ENCODE measurements around the gene DDX20.
"Not testable (repeated sequence)": the region's sequence is repeated elsewhere in the genome, so short reads cannot be mapped to it uniquely, and the experiment has no call there.

DDX20 gene

GRCh38 chr1:111734426-111734825, 21.3 kb upstream of the DDX20 start:
- no peak for DNase-seq

DNA sequence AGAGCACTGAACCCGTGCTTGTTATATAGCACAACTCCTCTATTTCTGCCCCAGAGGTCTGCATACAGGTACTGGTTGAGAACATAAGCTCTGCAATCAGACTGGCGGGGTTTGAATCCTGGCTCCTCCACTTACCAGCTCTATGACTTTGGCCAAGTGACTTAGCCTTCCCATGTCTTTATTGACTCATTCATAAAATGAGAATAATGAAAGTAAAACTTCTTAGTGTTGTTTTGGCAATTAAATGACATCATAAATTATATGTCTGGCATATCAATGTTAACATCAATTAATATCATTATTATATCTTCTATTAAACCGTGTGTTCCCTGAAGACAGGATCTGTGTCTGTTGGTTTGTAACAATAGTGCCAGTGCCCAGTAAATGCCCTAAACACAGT, 20.8 kb upstream of the DDX20 start:
- DNase-seq: no peak

GRCh38 chr1:111735321-111735720, 20.4 kb upstream of the DDX20 start:
- DNase-seq: no peak

DNA sequence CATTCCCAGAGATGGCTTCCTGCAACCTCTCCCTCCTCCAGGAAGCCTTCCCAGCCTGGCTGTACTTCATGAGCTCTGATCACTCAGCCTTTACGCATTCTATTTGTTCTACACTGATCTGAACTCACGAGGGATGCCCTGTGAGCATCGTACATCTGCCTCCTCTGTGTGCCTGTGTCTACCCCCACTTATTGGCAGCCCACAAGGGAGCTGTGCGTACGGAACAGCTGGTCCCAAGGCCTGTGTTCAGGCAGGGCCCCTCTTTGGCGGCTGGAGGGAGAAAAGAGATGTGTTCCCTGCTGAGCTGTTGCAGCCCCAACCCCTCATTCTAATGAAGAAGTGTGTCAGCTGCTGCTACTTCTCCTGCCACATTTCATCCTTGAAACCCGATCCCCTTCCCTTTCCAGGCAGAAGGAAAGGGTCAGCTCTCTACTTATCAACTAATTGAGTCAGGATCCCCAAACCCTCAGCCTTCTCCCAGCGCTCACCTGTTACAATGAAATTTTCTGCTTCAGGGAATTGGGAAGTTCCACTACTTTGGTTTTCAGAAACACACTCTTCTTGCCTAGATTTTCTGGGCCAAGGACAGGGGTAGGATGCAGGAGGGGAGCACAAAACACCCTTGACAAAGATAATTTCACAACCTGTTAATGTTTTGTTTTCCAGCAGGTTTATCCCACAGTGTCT, 19.7 kb upstream of the DDX20 start:
- no peak for DNase-seq

DNA sequence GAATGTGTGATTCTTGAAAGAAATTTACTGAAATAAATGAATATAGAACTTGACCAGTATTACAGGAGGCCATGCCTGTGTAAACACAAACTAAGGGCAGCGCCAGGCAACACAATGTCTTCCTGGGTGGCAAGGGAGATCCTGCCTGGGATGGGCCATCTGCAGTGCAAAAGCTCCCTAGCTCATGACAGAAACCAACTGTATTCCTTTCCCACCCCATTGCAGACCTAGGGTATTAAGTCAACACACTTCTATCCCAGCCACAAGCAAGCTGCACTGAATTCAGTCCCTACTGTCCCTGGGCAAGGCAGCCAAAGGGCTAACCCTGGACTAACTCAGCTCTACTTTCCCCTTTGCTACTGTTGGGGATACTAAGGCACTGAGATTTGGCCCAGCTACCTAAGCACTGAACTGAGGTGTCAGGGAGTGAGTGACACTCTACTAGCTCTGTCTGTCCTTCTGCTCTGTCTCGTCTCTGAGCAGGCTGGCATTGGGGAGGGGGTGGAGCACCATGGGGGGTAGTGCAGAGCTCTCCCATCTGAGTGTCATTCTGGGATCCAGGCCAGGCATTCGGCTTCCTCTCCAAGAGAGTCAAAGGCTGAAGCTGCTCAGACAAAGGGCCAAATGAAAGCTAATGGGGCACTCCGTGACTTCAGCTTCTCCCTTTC, 19.0 kb upstream of the DDX20 start:
- no peak for DNase-seq

GRCh38 chr1:111737216-111738132, 18.2 kb upstream of the DDX20 start:
- DNase-seq: no peak

DNA sequence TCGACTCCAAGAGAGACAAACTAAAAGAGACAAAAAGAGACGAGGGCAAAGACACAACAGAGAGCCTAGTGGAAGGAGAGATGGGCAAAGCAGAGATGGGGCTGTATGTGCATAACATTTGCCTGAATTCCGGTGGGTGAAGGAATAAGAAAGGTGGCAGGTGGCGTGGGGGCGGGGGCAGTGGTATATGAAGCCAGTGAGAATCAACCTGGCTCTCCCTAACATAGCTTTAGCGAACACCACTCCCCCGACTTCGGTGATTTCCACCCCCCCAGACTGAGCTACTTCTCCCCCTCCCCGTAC, 17.6 kb upstream of the DDX20 start:
- no peak for DNase-seq

DNA sequence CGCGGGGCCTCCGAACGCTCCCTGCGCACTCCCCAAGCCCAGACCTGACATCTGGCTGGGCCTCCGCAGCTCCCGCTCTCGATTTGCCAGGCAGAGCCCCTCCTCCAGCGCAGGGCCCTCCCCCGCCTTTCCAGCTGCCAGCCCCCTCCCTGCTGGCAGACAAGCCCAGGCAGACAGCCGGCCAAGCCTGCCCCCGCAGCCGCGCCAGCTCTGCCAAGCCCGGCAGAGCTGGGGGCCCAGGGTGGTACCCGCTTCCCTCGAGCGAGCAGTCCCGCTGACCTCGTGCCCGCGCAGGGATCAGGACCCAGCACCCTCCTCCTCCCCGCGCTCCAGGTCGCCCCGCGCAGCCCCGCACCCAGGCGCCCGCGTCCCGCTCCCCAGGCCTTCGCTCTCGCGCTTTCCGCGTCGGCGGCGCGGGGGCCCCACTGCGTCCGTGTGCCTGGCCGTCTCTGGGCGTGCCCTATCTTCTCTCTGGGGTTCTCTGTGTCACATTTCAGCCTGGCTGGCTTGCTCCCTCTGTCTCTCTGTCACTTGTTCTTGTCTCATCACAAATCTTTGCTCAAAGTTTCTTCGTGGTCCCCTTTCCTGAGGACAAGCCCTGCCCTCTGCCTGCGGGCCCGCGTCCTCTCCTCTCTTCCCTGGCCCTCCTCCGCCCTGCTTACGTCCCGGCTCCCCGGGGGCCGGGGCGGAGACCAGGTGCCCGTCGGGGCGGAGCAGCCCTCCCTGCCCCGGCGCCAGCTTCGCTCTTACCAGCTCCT, 17.1 kb upstream of the DDX20 start:
- peak; percentile 65 for DNase-seq

GRCh38 chr1:111739194-111739924, 16.3 kb upstream of the DDX20 start, which contains the start of gene INKA2:
Gene INKA2 (minus strand): TSS chr1:111739395. CDS start chr1:111739242, 153 bp downstream.
- DNase-seq: peak; percentile 74

GRCh38 chr1:111739925-111740765, 15.6 kb upstream of the DDX20 start:
- peak; percentile 39 for DNase-seq

DNA sequence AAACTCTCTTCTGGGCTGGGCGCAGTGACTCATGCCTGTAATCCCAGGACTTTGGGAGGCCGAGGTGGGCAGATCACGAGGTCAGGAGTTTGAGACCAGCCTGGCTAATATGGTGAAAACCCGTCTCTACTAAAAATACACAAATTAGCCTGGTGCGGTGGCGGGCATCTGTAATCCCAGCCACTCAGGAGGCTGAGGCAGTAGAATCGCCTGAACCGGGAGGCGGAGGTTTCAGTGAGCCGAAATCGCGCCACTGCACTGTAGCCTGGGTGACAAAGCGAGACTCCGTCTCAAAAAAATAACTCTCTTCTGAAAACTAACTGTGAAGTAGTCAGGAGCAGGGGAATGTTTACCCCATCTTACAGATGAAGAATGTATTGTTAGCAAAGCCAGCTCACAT, 13.4 kb upstream of the DDX20 start:
- not testable (repeated sequence) for DNase-seq

- no peak for DNase-seq
Measured at GRCh38 chr1:111742938-111743549, 12.7 kb upstream of the DDX20 start.

DNA sequence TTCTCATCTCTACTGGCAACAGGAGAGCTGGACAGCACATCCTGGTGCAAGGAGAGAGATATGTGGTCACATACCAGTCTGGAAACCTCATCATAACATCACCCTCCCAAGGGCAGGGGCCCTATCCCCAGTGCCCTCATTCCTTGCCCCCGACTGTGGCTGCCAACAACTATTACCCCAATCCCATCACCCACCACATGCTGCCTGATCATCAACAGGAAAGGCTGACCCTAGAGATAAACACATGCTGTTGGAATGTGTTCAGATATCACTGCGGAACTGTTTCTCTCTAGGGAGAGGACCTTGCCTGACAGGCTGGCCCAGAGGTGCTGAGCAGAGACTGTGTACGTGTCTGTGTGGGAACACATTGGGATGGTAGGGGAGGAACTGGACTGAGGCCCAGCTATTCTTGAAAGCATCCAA, 12.0 kb upstream of the DDX20 start:
- no peak for DNase-seq

- no peak for DNase-seq
Measured at GRCh38 chr1:111745675-111746613, 9.8 kb upstream of the DDX20 start.

- DNase-seq: no peak
Measured at GRCh38 chr1:111746614-111746999, 9.1 kb upstream of the DDX20 start.

DNA sequence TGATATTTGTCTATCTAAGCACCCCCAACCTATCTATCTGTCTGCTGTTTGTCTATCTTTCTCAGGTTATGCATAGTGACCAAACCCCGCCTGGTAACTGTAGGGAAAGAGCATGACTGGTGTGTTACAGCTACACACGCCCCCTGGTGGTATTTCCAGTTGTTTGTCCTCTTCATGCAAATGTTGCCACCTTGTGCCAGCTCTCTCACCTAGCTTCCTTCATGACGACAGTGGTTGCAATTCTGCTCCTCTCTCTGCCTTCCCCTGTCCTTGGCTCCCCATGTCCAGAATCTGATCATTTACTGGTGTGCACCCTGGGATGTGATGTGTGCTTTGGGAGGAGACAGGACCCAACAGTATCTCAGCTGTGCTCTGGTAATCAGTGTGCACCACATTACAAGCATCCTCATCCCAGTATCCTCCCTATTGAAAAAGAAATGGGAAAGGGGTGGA, 8.4 kb upstream of the DDX20 start:
- peak; percentile 56 for DNase-seq

- no peak for DNase-seq
Measured at GRCh38 chr1:111747947-111748346, 7.8 kb upstream of the DDX20 start.

- DNase-seq: no peak
Measured at GRCh38 chr1:111749628-111750027, 6.1 kb upstream of the DDX20 start.

GRCh38 chr1:111750856-111751255, 4.8 kb upstream of the DDX20 start:
- DNase-seq: no peak

Measured in activated CD4-positive, CD25-positive, alpha-beta regulatory T cell treated with anti-CD3 and anti-CD28 coated beads, Interleukin-2, amount 50 U/mL, for 72 hours (primary cell).